AG04449 (cell line): Measurements from ENCODE around the gene KLK7.

Source experiments
- CTCF ChIA-PET: fragments of 350-600 bp; formaldehyde crosslinking; extraction: SDS; loops from one replicate; lab custom pipeline; 2021; ENCODE audit warnings: antibody characterized with exemption; lab: Yijun Ruan, JAX
- POLR2A ChIA-PET: fragments of 400-600, 350-600 bp; formaldehyde crosslinking; extraction: SDS; loops from one replicate; lab custom pipeline; 2020; ENCODE audit warnings: antibody characterized with exemption, inconsistent platforms; lab: Yijun Ruan, JAX
- DNase-seq: peaks from one replicate; pipeline ENCODE4 v3.0.0-alpha.2; 2010; ENCODE audit warnings: low read depth, low spot score
- H3K4me3 ChIP-seq: 2 replicates; pipeline ENCODE4 v1.5.1; 2011; ENCODE audit warnings: low read depth, mild to moderate bottlenecking, control low read depth, low read length
- TF ChIP-seq, protein P1 (sequence below): IDR thresholded peaks from one replicate; pipeline ENCODE4 v1.5.1; 2011; ENCODE audit warnings: mild to moderate bottlenecking, moderate library complexity, low read length, control low read depth, inconsistent platforms; ENCODE audit not compliant: insufficient read depth; ENCODE audit errors: missing control alignments

The KLK7 gene

DNA sequence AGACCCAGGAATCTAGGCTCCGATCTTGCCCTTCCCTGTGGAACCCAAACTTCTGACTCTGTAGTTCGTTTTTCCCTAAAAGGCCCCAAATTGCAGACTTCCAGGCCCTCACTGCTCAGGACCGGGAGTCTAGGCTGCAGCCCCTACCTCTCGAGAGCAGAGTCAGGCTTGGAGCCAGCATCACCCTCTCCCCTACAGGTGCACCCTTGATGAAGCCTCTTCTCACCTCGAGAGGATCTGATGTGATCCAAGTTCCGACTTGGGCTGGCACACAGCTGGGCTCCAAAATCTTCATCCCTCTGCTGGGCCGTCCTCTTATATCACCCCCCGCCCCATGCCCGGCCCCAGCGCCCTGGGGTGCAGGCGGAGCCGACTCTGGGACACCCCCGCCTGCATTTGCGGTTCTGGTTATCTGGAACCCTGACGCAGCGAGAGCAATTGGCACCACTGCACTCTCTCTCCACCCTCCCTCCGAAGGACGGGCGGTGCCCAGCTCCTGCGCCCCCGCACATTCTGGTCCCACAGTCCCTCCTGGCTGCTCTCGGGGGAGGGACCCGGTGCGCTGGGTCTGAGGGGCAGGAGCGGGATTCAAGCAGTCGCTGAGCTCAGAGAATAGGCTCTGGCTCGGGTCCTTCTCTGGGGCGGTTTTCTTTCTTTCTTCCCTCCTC lies at the start of gene KLK7:
KLK7 (minus strand) TSS at position 293 of the 668 bp plus-strand sequence. CDS start 1,518 bp downstream, outside the sequence.
- TF ChIP-seq, protein P1, sequence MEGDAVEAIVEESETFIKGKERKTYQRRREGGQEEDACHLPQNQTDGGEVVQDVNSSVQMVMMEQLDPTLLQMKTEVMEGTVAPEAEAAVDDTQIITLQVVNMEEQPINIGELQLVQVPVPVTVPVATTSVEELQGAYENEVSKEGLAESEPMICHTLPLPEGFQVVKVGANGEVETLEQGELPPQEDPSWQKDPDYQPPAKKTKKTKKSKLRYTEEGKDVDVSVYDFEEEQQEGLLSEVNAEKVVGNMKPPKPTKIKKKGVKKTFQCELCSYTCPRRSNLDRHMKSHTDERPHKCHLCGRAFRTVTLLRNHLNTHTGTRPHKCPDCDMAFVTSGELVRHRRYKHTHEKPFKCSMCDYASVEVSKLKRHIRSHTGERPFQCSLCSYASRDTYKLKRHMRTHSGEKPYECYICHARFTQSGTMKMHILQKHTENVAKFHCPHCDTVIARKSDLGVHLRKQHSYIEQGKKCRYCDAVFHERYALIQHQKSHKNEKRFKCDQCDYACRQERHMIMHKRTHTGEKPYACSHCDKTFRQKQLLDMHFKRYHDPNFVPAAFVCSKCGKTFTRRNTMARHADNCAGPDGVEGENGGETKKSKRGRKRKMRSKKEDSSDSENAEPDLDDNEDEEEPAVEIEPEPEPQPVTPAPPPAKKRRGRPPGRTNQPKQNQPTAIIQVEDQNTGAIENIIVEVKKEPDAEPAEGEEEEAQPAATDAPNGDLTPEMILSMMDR = no peak
- ChIA-PET CTCF (no interaction called here), POLR2A (no interaction called here)
- H3K4me3 ChIP-seq = no peak within 1 kb of the TSS
- no peak for DNase-seq

DNA sequence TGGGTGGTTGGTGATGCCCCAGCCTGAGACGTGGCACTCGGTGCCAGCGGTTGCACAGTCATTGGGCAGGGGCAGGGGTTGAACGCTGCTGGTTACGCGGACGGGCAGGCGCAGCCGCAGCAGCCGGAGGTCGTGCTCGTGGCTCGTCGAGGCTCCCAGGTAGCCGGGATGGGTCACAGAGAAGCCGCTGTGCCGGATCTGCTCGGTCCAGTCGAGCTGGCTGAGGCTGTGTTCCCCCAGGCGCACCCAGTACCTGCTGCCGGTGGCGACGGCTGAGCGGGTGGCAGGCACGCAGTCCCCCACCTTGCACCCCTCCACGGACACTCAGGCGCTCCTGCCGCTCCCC lies 48.1 kb upstream of the KLK7 start:
- no peak overlapping the region for H3K4me3 ChIP-seq
- DNase-seq = no peak
- ChIA-PET CTCF (no interaction called here), POLR2A (interaction anchor here (0.6 kb wide), 1 partner anchor 62 kb away, joined by 3 read pairs; no protein-coding TSS in a partner anchor)
- TF ChIP-seq, protein P1 = no peak

DNA sequence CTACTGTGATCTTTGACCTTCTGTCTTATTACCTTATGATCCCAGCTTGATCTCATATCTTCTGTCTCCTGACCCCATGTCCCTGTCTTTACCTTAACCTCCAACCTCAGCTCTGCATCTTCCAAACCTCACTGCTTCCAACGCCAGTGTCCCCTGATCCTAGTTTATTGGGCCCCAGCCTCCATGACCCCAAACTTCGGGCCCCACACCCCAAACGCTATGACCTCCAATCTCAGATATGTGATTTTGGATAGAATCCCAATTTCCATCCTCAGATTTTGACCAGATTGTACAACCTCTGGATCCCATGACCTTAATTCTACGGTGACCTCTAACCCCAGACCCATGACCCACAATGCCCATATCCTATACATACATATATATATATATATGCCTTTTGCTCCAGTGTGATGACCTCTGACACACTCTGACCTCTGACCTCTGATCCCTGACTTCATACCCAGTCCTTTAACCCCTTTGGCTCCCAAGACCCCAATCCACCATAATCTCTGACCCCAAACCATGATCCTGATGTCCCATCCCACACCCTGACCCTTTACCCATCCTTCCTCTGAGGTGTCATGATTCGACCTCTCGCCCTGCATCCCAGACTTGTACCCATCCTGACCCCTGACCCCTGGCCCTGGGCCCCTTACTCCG lies 47.6 kb upstream of the KLK7 start:
- no peak for DNase-seq
- H3K4me3 ChIP-seq = no peak overlapping the region
- TF ChIP-seq, protein P1 = no peak
- ChIA-PET CTCF (no interaction called here), POLR2A (no interaction called here)

DNA sequence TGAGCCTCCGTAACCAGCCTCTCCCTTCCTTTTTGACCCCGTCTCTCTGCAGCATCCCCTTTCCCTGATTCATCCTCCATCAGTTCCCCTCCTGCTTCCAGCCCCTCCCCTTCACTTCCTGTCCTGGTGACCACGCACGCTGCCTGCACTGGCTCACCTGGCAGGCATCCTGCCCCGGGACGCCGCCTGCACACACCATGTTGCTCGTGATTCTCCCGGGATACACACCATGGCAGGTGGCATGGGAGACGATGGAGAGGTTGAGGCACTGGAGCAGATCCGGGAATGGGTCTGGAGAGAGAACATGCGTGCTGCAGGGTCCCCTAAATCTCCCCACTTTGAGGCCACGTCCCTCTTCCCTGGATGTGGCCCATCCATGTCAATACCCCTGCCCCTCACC lies 46.9 kb upstream of the KLK7 start:
- no peak overlapping the region for H3K4me3 ChIP-seq
- CTCF ChIA-PET = no interaction called here
- DNase-seq = no peak
- POLR2A ChIA-PET = no interaction called here
- TF ChIP-seq, protein P1 = no peak

DNA sequence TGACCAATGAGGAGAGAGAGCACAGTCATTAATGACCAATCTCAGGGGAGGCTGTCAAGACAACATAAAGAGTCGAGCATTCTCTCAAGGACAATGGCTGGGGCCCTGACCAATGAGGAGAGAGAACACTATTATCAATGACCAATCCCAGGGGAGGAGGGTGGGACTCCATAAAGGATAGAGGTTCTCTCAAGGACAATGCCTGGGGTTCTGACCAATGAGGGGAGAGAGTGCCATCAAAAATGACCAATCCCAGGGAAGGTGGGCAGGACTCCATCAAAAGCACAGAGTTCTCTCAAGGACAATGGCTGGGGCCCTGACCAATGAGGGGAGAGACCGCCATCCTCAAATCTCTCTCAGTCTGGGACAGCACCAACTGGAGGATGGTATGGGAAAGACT lies 46.0 kb upstream of the KLK7 start:
- ChIA-PET CTCF (no interaction called here), POLR2A (no interaction called here)
- H3K4me3 ChIP-seq = no peak overlapping the region
- no peak for DNase-seq
- TF ChIP-seq, protein P1 = no peak

DNA sequence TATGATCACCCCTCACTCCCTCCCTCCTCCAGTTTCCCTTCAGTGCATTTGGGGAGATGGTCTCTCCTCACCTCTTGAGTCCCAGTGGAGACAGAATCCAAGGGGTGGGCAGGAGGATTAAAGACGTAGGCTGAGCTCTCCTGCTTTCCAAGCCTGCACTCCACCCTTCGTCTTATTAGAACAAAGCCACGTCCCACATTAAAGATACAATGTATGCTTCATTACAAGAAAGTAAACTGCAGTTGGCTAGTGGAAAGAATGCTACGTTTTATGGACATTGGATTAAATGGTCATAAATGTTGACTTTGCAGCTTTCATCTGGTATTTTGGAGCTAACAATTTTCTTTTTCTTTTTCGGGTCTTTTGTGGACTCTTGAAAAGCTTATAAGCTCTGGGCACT lies 44.2 kb upstream of the KLK7 start:
- ChIA-PET POLR2A (no interaction called here), CTCF (no interaction called here)
- H3K4me3 ChIP-seq = no peak overlapping the region
- TF ChIP-seq, protein P1 = no peak
- no peak for DNase-seq
